Caco-2 (cell line): ENCODE results near the gene FOXP1. TPM values are rescaled to one million over a fixed set of nuclear protein-coding genes. Genes with fewer than 3 reads are reported as not detected.
A peak's percentile ranks its signal among the peaks of the same experiment; 100 is the strongest.

Experiments used
- BruUV-seq: library from RNA; stranded (reverse); fragments of 400-500 nt; replicated peaks from 2 replicates; lab custom pipeline; 2021; lab: Mats Ljungman, UMichigan
- CTCF ChIA-PET: fragments of 300-600 bp; sonication (Branson Sonifier 250); formaldehyde crosslinking; loops from one replicate; lab custom pipeline; 2022; ENCODE audit warnings: antibody characterized with exemption; lab: Charles Lee
- POLR2A ChIA-PET: fragments of 300-600 bp; sonication (Branson Sonifier 250); formaldehyde crosslinking; loops from one replicate; lab custom pipeline; 2022; ENCODE audit warnings: antibody characterized with exemption; lab: Charles Lee
- DNase-seq, 2 experiments: peaks; one replicate each; pipeline versions ENCODE4 v3.0.0 to v3.0.0-alpha.2; 2020 to 2022
- H3K27me3 ChIP-seq: replicated peaks from 2 replicates; pipeline ENCODE4 v1.6.0; 2011; ENCODE audit warnings: low read length; ENCODE audit not compliant: control insufficient read depth, insufficient read depth
- H3K36me3 ChIP-seq: 2 replicates; pipeline ENCODE4 v1.5.1; 2011; ENCODE audit warnings: low read length; ENCODE audit not compliant: control insufficient read depth, insufficient read depth
- H3K4me1 ChIP-seq: fragments of 250-450 bp; sonication (Bioruptor Pico); 2 replicates; pipeline ENCODE4 v1.5.1; 2020; ENCODE audit warnings: mild to moderate bottlenecking
- H3K4me3 ChIP-seq: 2 replicates; pipeline ENCODE4 v1.5.1; 2011; ENCODE audit warnings: low read depth, mild to moderate bottlenecking, control low read depth, low read length
- H3K9me3 ChIP-seq: fragments of 250-450 bp; sonication (Bioruptor Pico); 2 replicates; pipeline ENCODE4 v1.5.1; 2020; ENCODE audit warnings: mild to moderate bottlenecking, moderate library complexity
- H3K27ac Mint-ChIP-seq: one replicate; pipeline ENCODE4 v1.8.0; 2022; ENCODE audit warnings: mixed read lengths; ENCODE audit not compliant: unreplicated experiment
- H3K27me3 Mint-ChIP-seq: one replicate; pipeline ENCODE4 v1.8.0; 2022; ENCODE audit warnings: mixed read lengths; ENCODE audit not compliant: insufficient read depth, unreplicated experiment
- H3K36me3 Mint-ChIP-seq: one replicate; pipeline ENCODE4 v1.8.0; 2022; ENCODE audit warnings: mild to moderate bottlenecking, mixed read lengths; ENCODE audit not compliant: insufficient read depth, unreplicated experiment
- H3K4me1 Mint-ChIP-seq: one replicate; pipeline ENCODE4 v1.8.0; 2022; ENCODE audit warnings: low read depth, mixed read lengths; ENCODE audit not compliant: unreplicated experiment
- H3K4me3 Mint-ChIP-seq: one replicate; pipeline ENCODE4 v1.8.0; 2022; ENCODE audit warnings: mild to moderate bottlenecking, moderate library complexity, mixed read lengths; ENCODE audit not compliant: unreplicated experiment
- H3K9me3 Mint-ChIP-seq: one replicate; pipeline ENCODE4 v1.8.0; 2022; ENCODE audit warnings: mixed read lengths; ENCODE audit not compliant: unreplicated experiment
- intact Hi-C: fragments of 100-400 bp; cut with micrococcal nuclease; formaldehyde crosslinking; loops from one replicate; pipeline ENCODE4 v1.10.0; 2022; ENCODE audit not compliant: unreplicated experiment
- total RNA-seq: library from RNA; stranded (reverse); gene quantifications from 2 replicates; pipeline ENCODE4 v1.2.3, GENCODE V29; 2022
- TF ChIP-seq, protein P1 (sequence below), 2 experiments: fragments of 200-600 bp in 1 of 2; IDR thresholded peaks; 1 replicate in 1 of 2; 2 replicates in 1 of 2; pipeline versions ENCODE4 v1.5.1 to v1.8.0; 2011 to 2022; ENCODE audit warnings: antibody characterized with exemption in 1 of 2, control low read depth in 1 of 2, inconsistent platforms in 1 of 2, low read depth in 1 of 2, low read length in 1 of 2, mild to moderate bottlenecking in 1 of 2, moderate library complexity in 1 of 2; ENCODE audit not compliant: insufficient read depth in 1 of 2, severe bottlenecking in 1 of 2, unreplicated experiment in 1 of 2

Gene FOXP1
- total RNA-seq, 1 experiment from 2014 or later, result 131 TPM

DNA sequence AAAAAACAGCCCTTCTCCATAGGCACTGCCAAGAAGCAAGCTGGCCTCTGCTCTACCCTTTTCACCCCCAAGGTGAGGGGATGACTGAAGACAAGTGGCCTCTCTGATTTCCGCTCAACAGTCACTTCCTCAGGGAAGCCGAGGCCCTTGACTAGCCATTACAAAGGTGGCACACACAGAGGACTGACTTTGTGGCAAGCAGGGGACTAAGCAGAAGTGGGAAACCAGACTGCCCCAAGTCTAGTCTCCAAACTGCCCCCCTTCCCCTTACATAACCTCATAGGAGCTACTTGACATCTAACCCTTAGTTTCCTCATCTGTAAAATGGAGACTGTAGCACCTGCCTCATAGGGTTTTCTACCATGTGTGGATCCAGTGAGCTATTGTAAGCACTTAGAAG is 118.9 kb downstream of the FOXP1 start:
- no peak for DNase-seq
- CTCF ChIA-PET, result no interaction called here
- Histone ChIP-seq H3K27me3 (no peaks in the 10 kb centered on the region), H3K9me3 (no peaks in the 10 kb centered on the region), H3K36me3 (no peaks in the 10 kb centered on the region), H3K4me1 (peaks cover 23% of the 10 kb centered on the region), H3K4me3 (no peak overlapping the region)
- TF ChIP-seq, protein P1, sequence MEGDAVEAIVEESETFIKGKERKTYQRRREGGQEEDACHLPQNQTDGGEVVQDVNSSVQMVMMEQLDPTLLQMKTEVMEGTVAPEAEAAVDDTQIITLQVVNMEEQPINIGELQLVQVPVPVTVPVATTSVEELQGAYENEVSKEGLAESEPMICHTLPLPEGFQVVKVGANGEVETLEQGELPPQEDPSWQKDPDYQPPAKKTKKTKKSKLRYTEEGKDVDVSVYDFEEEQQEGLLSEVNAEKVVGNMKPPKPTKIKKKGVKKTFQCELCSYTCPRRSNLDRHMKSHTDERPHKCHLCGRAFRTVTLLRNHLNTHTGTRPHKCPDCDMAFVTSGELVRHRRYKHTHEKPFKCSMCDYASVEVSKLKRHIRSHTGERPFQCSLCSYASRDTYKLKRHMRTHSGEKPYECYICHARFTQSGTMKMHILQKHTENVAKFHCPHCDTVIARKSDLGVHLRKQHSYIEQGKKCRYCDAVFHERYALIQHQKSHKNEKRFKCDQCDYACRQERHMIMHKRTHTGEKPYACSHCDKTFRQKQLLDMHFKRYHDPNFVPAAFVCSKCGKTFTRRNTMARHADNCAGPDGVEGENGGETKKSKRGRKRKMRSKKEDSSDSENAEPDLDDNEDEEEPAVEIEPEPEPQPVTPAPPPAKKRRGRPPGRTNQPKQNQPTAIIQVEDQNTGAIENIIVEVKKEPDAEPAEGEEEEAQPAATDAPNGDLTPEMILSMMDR (IDR thresholded peaks at IDR 0.05; ENCODE audit: insufficient read depth in 1 of 2, low read depth in 1 of 2, low read length in 1 of 2, severe bottlenecking in 1 of 2, unreplicated experiment in 1 of 2), result no peak
- H3K4me1 Mint-ChIP-seq, result peaks cover 23% of the 10 kb centered on the region
- no peak overlapping the region for H3K4me3 Mint-ChIP-seq
- no TSS peak for BruUV-seq
- H3K36me3 Mint-ChIP-seq, result peaks cover 4% of the 10 kb centered on the region
- H3K27me3 Mint-ChIP-seq, result no peaks in the 10 kb centered on the region
- H3K27ac Mint-ChIP-seq, result no peak overlapping the region
- H3K9me3 Mint-ChIP-seq, result no peaks in the 10 kb centered on the region
- POLR2A ChIA-PET, result no interaction called here
- intact Hi-C loops, result no loop called here

DNA sequence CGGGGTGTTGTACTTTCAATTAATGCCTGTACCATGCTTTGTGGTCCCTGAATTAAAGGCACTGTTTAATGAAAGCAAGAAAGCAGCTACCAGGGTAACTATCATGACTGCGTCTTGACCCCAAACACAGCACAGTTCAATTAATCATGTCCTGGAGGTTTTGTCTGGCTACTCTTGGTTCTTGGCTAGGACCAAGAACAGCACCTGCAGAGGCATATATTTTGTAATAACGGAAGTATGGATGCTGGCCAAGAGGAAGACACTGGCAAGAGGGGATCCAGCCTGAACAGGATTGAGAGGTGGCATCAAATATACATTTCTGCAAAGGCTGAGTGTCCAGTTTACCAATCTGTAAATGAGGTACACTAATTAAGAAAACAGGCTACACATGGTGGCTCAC is 119.9 kb downstream of the FOXP1 start:
- no peaks in the 10 kb centered on the region for H3K27me3 Mint-ChIP-seq
- ChIA-PET POLR2A (no interaction called here), CTCF (no interaction called here)
- no peak overlapping the region for H3K4me3 ChIP-seq
- intact Hi-C loops, result no loop called here
- no peaks in the 10 kb centered on the region for H3K9me3 ChIP-seq
- TF ChIP-seq, protein P1 (IDR thresholded peaks at IDR 0.05; ENCODE audit: insufficient read depth in 1 of 2, low read depth in 1 of 2, low read length in 1 of 2, severe bottlenecking in 1 of 2, unreplicated experiment in 1 of 2), result no peak
- no peak overlapping the region for H3K4me3 Mint-ChIP-seq
- no TSS peak for BruUV-seq
- peaks cover 23% of the 10 kb centered on the region for H3K4me1 ChIP-seq
- no peaks in the 10 kb centered on the region for H3K27me3 ChIP-seq
- H3K36me3 ChIP-seq, result no peaks in the 10 kb centered on the region
- no peak overlapping the region for H3K27ac Mint-ChIP-seq
- DNase-seq, result no peak
- H3K9me3 Mint-ChIP-seq, result no peaks in the 10 kb centered on the region
- peaks cover 23% of the 10 kb centered on the region for H3K4me1 Mint-ChIP-seq
- H3K36me3 Mint-ChIP-seq, result peaks cover 4% of the 10 kb centered on the region

DNA sequence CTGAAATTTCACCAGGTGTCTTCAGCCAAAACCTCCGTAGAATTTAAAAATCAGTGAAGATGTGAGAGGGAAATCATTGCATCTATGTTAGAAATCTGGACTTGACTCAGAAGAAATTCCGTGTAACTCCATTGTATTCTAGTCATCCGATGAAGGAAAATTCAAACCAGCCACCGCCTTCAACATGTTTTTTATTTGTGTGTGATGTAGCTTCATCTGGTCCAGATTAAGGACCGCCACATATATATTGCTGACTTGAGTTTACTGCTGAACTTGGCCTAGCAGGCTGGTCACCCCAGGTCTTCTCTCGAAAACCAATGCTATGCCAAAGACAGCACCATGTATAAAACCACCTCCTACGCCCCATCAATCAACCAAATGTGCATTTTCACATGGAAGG is 120.9 kb downstream of the FOXP1 start:
- no TSS peak for BruUV-seq
- intact Hi-C loops, result loop anchor here (1.0 kb wide), 1 partner anchor 9 kb away; no protein-coding TSS in a partner anchor
- ChIA-PET CTCF (no interaction called here), POLR2A (no interaction called here)
- Mint-ChIP-seq H3K36me3 (peaks cover 4% of the 10 kb centered on the region), H3K9me3 (no peaks in the 10 kb centered on the region), H3K27ac (peak overlapping the region; percentile 84), H3K4me1 (peaks cover 23% of the 10 kb centered on the region), H3K27me3 (no peaks in the 10 kb centered on the region), H3K4me3 (no peak overlapping the region)
- Histone ChIP-seq H3K9me3 (no peaks in the 10 kb centered on the region), H3K27me3 (no peaks in the 10 kb centered on the region), H3K36me3 (no peaks in the 10 kb centered on the region), H3K4me1 (peaks cover 23% of the 10 kb centered on the region), H3K4me3 (no peak overlapping the region)
- no peak for DNase-seq
- TF ChIP-seq, protein P1 (IDR thresholded peaks at IDR 0.05; ENCODE audit: insufficient read depth in 1 of 2, low read depth in 1 of 2, low read length in 1 of 2, severe bottlenecking in 1 of 2, unreplicated experiment in 1 of 2), result no peak
